IMR-90 (cell line): ENCODE results near the gene CLCN5. TPM values are rescaled to one million over a fixed set of nuclear protein-coding genes. Genes with fewer than 3 reads are reported as not detected.

Experiments
- ATAC-seq: fragments of 200-7000 bp; cut with Tn5 transposase; 2 replicates; pipeline ENCODE4 v1.9.1; 2020; ENCODE audit warnings: low read depth, mild to moderate bottlenecking, moderate library complexity
- BruUV-seq: library from RNA; stranded (reverse); fragments of 400-500 nt; replicated peaks from 2 replicates; lab custom pipeline; 2021; lab: Mats Ljungman, UMichigan
- CTCF ChIA-PET: fragments of 300-600 bp; formaldehyde crosslinking; extraction: SDS; loops from one replicate; lab custom pipeline; 2021; ENCODE audit warnings: antibody characterized with exemption; lab: Yijun Ruan, JAX
- POLR2A ChIA-PET: fragments of 300-600 bp; sonication (Branson Sonifier 250); formaldehyde crosslinking; loops from one replicate; lab custom pipeline; 2022; ENCODE audit warnings: antibody characterized with exemption; ENCODE audit not compliant: unreplicated experiment; lab: Charles Lee
- DNase-seq: peaks from one replicate; pipeline ENCODE4 v3.0.0; 2013
- H2AFZ ChIP-seq: replicated peaks from 2 replicates; pipeline ENCODE3; 2013; ENCODE audit warnings: low read length, mild to moderate bottlenecking; ENCODE audit not compliant: poor library complexity
- H2AK5ac ChIP-seq: 2 replicates; pipeline ENCODE4 v1.6.1; 2013; ENCODE audit warnings: low read depth, low read length, inconsistent platforms
- H2AK9ac ChIP-seq: replicated peaks from 2 replicates; pipeline ENCODE3; 2013; ENCODE audit warnings: mild to moderate bottlenecking, low read depth, low read length, moderate library complexity; ENCODE audit not compliant: poor library complexity
- H2BK120ac ChIP-seq: 2 replicates; pipeline ENCODE4 v1.6.1; 2013; ENCODE audit warnings: low read depth, low read length, inconsistent platforms
- H2BK15ac ChIP-seq: 3 replicates; pipeline ENCODE4 v1.6.1; 2013; ENCODE audit warnings: low read depth, low read length, inconsistent platforms
- H2BK20ac ChIP-seq: 2 replicates; pipeline ENCODE4 v1.6.1; 2013; ENCODE audit warnings: low read depth, mild to moderate bottlenecking, inconsistent platforms, low read length, moderate library complexity
- H2BK5ac ChIP-seq: 2 replicates; pipeline ENCODE4 v1.6.1; 2013; ENCODE audit warnings: mild to moderate bottlenecking, low read depth, low read length, inconsistent platforms; ENCODE audit not compliant: poor library complexity, severe bottlenecking
- H3K14ac ChIP-seq: replicated peaks from 2 replicates; pipeline ENCODE4 v1.6.1; 2013; ENCODE audit warnings: low read depth, low read length, inconsistent platforms
- H3K18ac ChIP-seq: 2 replicates; pipeline ENCODE4 v1.6.1; 2013; ENCODE audit warnings: low read depth, low read length, control low read depth
- H3K23ac ChIP-seq: 2 replicates; pipeline ENCODE4 v1.6.1; 2013; ENCODE audit warnings: low read depth, low read length, inconsistent platforms
- H3K27ac ChIP-seq: 2 replicates; pipeline ENCODE4 v1.5.1; 2013; ENCODE audit warnings: mild to moderate bottlenecking, control low read depth, low read length; ENCODE audit not compliant: insufficient read depth
- H3K27me3 ChIP-seq: 2 replicates; pipeline ENCODE4 v1.6.1; 2013; ENCODE audit warnings: low read length; ENCODE audit not compliant: control insufficient read depth, insufficient read depth
- H3K36me3 ChIP-seq: 2 replicates; pipeline ENCODE4 v1.6.1; 2013; ENCODE audit warnings: low read length, mixed read lengths; ENCODE audit not compliant: control insufficient read depth, insufficient read depth
- H3K4ac ChIP-seq: 2 replicates; pipeline ENCODE4 v1.6.1; 2013; ENCODE audit warnings: low read depth, low read length, inconsistent platforms
- H3K4me1 ChIP-seq: 2 replicates; pipeline ENCODE4 v1.6.1; 2013; ENCODE audit warnings: low read length, mixed read lengths; ENCODE audit not compliant: control insufficient read depth, insufficient read depth
- H3K4me2 ChIP-seq: 2 replicates; pipeline ENCODE4 v1.6.1; 2013; ENCODE audit warnings: low read depth, mild to moderate bottlenecking, control low read depth, low read length, moderate library complexity
- H3K4me3 ChIP-seq: 2 replicates; pipeline ENCODE4 v1.5.1; 2013; ENCODE audit warnings: low read depth, mild to moderate bottlenecking, control low read depth, low read length, moderate library complexity; ENCODE audit not compliant: insufficient read depth
- H3K56ac ChIP-seq: 2 replicates; pipeline ENCODE4 v1.6.1; 2013; ENCODE audit warnings: low read length, inconsistent platforms; ENCODE audit not compliant: insufficient read depth; ENCODE audit errors: extremely low read depth
- H3K79me1 ChIP-seq, 2 experiments: 2 replicates each; pipeline ENCODE4 v1.6.1; 2013; ENCODE audit warnings: low read length in 2 of 2, inconsistent platforms in 1 of 2, low read depth in 1 of 2
- H3K9ac ChIP-seq: 2 replicates; pipeline ENCODE4 v1.6.1; 2013; ENCODE audit warnings: low read depth, low read length, control low read depth
- H3K9me1 ChIP-seq: 2 replicates; pipeline ENCODE4 v1.6.1; 2013; ENCODE audit warnings: low read length, inconsistent platforms; ENCODE audit not compliant: insufficient read depth
- H3K9me3 ChIP-seq: 2 replicates; pipeline ENCODE4 v1.6.1; 2013; ENCODE audit warnings: low read length; ENCODE audit not compliant: control insufficient read depth, insufficient read depth
- H4K20me1 ChIP-seq: 2 replicates; pipeline ENCODE4 v1.6.1; 2013; ENCODE audit warnings: low read length, inconsistent platforms; ENCODE audit not compliant: insufficient read depth
- H4K5ac ChIP-seq: 2 replicates; pipeline ENCODE4 v1.6.1; 2013; ENCODE audit warnings: mild to moderate bottlenecking, low read depth, low read length, control low read depth
- H4K8ac ChIP-seq, 2 experiments: 2 replicates each; pipeline ENCODE4 v1.6.1; 2013; ENCODE audit warnings: low read depth in 2 of 2, low read length in 2 of 2, control low read depth in 1 of 2, inconsistent platforms in 1 of 2
- H4K91ac ChIP-seq: 2 replicates; pipeline ENCODE4 v1.6.1; 2013; ENCODE audit warnings: low read depth, low read length, inconsistent platforms; ENCODE audit not compliant: insufficient read depth
- CEBPB ChIP-seq: IDR thresholded peaks from 2 replicates; pipeline ENCODE4 v1.6.1; 2012; ENCODE audit warnings: low read depth, low read length, improper control_type of control experiment
- CHD1 ChIP-seq: IDR thresholded peaks from 2 replicates; pipeline ENCODE4 v1.6.1; 2012; ENCODE audit warnings: low read depth, low read length, improper control_type of control experiment
- CTCF ChIP-seq: conservative IDR thresholded peaks from 2 replicates; pipeline ENCODE4 v1.5.1; 2012; ENCODE audit warnings: mild to moderate bottlenecking, low read depth, low read length, improper control_type of control experiment
- FOS ChIP-seq: fragments of 150-350 bp; IDR thresholded peaks from 2 replicates; pipeline ENCODE4 v1.6.1; 2016; ENCODE audit warnings: low read depth, low read length
- MAFK ChIP-seq: IDR thresholded peaks from 2 replicates; pipeline ENCODE4 v1.6.1; 2012; ENCODE audit warnings: low read depth, low read length, improper control_type of control experiment
- MAZ ChIP-seq: IDR thresholded peaks from 2 replicates; pipeline ENCODE4 v1.6.1; 2012; ENCODE audit warnings: low read depth, mild to moderate bottlenecking, low read length, improper control_type of control experiment, moderate library complexity, borderline replicate concordance
- MXI1 ChIP-seq: IDR thresholded peaks from 2 replicates; pipeline ENCODE4 v1.6.1; 2012; ENCODE audit warnings: low read depth, mild to moderate bottlenecking, low read length, moderate library complexity, borderline replicate concordance
- NFE2L2 ChIP-seq: fragments of 150-350 bp; IDR thresholded peaks from 2 replicates; pipeline ENCODE4 v1.6.1; 2016; ENCODE audit warnings: low read depth, mild to moderate bottlenecking, low read length
- RAD21 ChIP-seq: IDR thresholded peaks from 2 replicates; pipeline ENCODE4 v1.6.1; 2012; ENCODE audit warnings: low read length, improper control_type of control experiment
- RCOR1 ChIP-seq: IDR thresholded peaks from 2 replicates; pipeline ENCODE4 v1.6.1; 2012; ENCODE audit warnings: mild to moderate bottlenecking, low read length, improper control_type of control experiment; ENCODE audit not compliant: insufficient replicate concordance
- RFX5 ChIP-seq: IDR thresholded peaks from 2 replicates; pipeline ENCODE4 v1.8.0; 2012; ENCODE audit warnings: low read depth, mild to moderate bottlenecking, low read length, moderate library complexity
- SMC3 ChIP-seq: fragments of 150-350 bp; IDR thresholded peaks from 2 replicates; pipeline ENCODE4 v1.6.1; 2016; ENCODE audit warnings: low read depth, mild to moderate bottlenecking, antibody characterized with exemption, low read length, moderate library complexity
- USF2 ChIP-seq: fragments of 150-350 bp; IDR thresholded peaks from 2 replicates; pipeline ENCODE4 v1.6.1; 2017; ENCODE audit warnings: mild to moderate bottlenecking, antibody characterized with exemption, low read length, low read depth
- WGBS, 2 experiments: methylation state at CpG; one replicate each; pipeline versions ENCODE4 v1.1.5 to v1.1.7; 2013; ENCODE audit warnings: missing lambda C conversion rate in 2 of 2; ENCODE audit not compliant: insufficient read length in 1 of 2; ENCODE audit errors: extremely low coverage in 2 of 2; 5-methylcytosine and 5-hydroxymethylcytosine counted together
- dilution Hi-C: fragments of 300-500 bp; cut with HindIII; formaldehyde crosslinking; loops from one replicate; pipeline ENCODE4 v1.14.3; 2018; ENCODE audit warnings: low sequenced_read_pairs; ENCODE audit not compliant: unreplicated experiment
- in situ Hi-C: fragments of 300-500 bp; cut with MboI; formaldehyde crosslinking; loops from 3 replicates; pipeline ENCODE4 v1.14.3; 2019; ENCODE audit warnings: low sequenced_read_pairs, inconsistent platforms, mixed read lengths
- intact Hi-C: fragments of 100-400 bp; cut with micrococcal nuclease; formaldehyde crosslinking; loops from 2 replicates; pipeline ENCODE4 v1.10.0; 2022
- polyA plus RNA-seq, 3 experiments: library from polyadenylated mRNA; depleted of rRNA; stranded (reverse); fragments of >200 nt; gene quantifications; 2 replicates each; pipeline ENCODE4 v1.2.3, GENCODE V29; 2012; ENCODE audit warnings: low replicate concordance in 1 of 3
- total RNA-seq: library from RNA; depleted of rRNA; stranded (reverse); fragments of >200 nt; gene quantifications from 2 replicates; pipeline ENCODE4 v1.2.3, GENCODE V29; 2012

Gene CLCN5
- total and polyA plus RNA-seq, 2 of the 4 experiments (the other 2 are of a cell fraction), result 1.4 to 5.9 TPM

- dilution Hi-C loops (no loop called here), intact Hi-C loops (no loop called here), in situ Hi-C loops (no loop called here)
- Histone ChIP-seq H2AK9ac (no peak overlapping the region), H4K20me1 (no peaks in the 10 kb centered on the region), H3K27ac (no peak overlapping the region), H3K18ac (no peak overlapping the region), H3K9ac (no peak overlapping the region), H4K91ac (no peak overlapping the region), H3K36me3 (no peaks in the 10 kb centered on the region), H3K79me1 (no peaks in the 10 kb centered on the region), H2BK15ac (no peak overlapping the region), H2AK5ac (no peak overlapping the region), H3K56ac (no peak overlapping the region), H3K4me1 (no peaks in the 10 kb centered on the region), H4K5ac (no peak overlapping the region), H3K9me1 (no peaks in the 10 kb centered on the region), H2BK5ac (no peak overlapping the region), H2BK20ac (no peak overlapping the region), H2AFZ (no peak overlapping the region), H3K27me3 (peaks cover 5% of the 10 kb centered on the region), H3K4me3 (no peak overlapping the region), H3K14ac (no peak overlapping the region), H3K4me2 (no peak overlapping the region), H3K9me3 (no peaks in the 10 kb centered on the region), H3K23ac (no peak overlapping the region), H3K4ac (no peak overlapping the region), H4K8ac (no peak overlapping the region), H2BK120ac (no peak overlapping the region)
- DNase-seq (no peak), ATAC-seq (no peak)
- CTCF ChIA-PET, result no interaction called here
- POLR2A ChIA-PET, result no interaction called here
- no TSS peak for BruUV-seq
- TF ChIP-seq RFX5, result no peak
- TF ChIP-seq MXI1, result no peak
- TF ChIP-seq RAD21, result no peak
- no peak for TF ChIP-seq MAFK
- TF ChIP-seq SMC3, result no peak
- TF ChIP-seq RCOR1, result no peak
- no peak for TF ChIP-seq USF2
- no peak for TF ChIP-seq CHD1
- TF ChIP-seq MAZ, result no peak
- no peak for TF ChIP-seq CEBPB
- no peak for TF ChIP-seq FOS
- TF ChIP-seq CTCF, result no peak
- no peak for TF ChIP-seq NFE2L2
- no CpG with 5 or more reads among the region's 5 CpGs for WGBS, 2 experiments
Measured at GRCh38 chrX:50103866-50104566, 181.6 kb downstream of the CLCN5 start.
